Keratinocyte (primary cell): ENCODE results near the gene PTPN2. TPM values are rescaled to one million over a fixed set of nuclear protein-coding genes. Genes with fewer than 3 reads are reported as not detected.
A peak's percentile ranks its signal among the peaks of the same experiment; 100 is the strongest.

Experiments used
- DNase-seq: peaks from one replicate; pipeline ENCODE4 v3.0.0-alpha.2; 2011; ENCODE audit warnings: low read depth, missing footprints, low spot score
- FAIRE-seq: peaks from 2 replicates; lab custom pipeline; 2011; peaks lifted over from hg19 to GRCh38; lab: Jason Lieb, UNC
- H2AFZ ChIP-seq: 2 replicates; pipeline ENCODE4 v1.6.0; 2012; ENCODE audit warnings: low read length, control low read depth, inconsistent platforms; ENCODE audit not compliant: control insufficient read depth
- H3K27ac ChIP-seq: 2 replicates; pipeline ENCODE4 v1.5.1; 2011; ENCODE audit warnings: low read length; ENCODE audit not compliant: control insufficient read depth, insufficient read depth
- H3K27me3 ChIP-seq: 3 replicates; pipeline ENCODE4 v1.6.0; 2011; ENCODE audit warnings: low read length; ENCODE audit not compliant: control insufficient read depth, insufficient read depth; ENCODE audit errors: extremely low read depth
- H3K36me3 ChIP-seq, 2 experiments: 2 replicates in 1 of 2; 3 replicates in 1 of 2; pipeline ENCODE4 v1.5.1; 2011; ENCODE audit warnings: low read length in 2 of 2, mild to moderate bottlenecking in 1 of 2; ENCODE audit not compliant: control insufficient read depth in 2 of 2, insufficient read depth in 2 of 2; ENCODE audit errors: extremely low read depth in 1 of 2
- H3K4me1 ChIP-seq: 3 replicates; pipeline ENCODE4 v1.5.1; 2011; ENCODE audit warnings: low read length; ENCODE audit not compliant: control insufficient read depth, insufficient read depth; ENCODE audit errors: extremely low read depth
- H3K4me2 ChIP-seq: 3 replicates; pipeline ENCODE4 v1.6.0; 2011; ENCODE audit warnings: low read depth, low read length; ENCODE audit not compliant: control insufficient read depth, insufficient read depth; ENCODE audit errors: extremely low read depth
- H3K4me3 ChIP-seq, 3 experiments: fragments of 200-600 bp in 1 of 3; sonication (generic) in 1 of 3; 2 replicates in 2 of 3; 3 replicates in 1 of 3; pipeline ENCODE4 v1.5.1; 2011 to 2016; ENCODE audit warnings: low read length in 3 of 3, mild to moderate bottlenecking in 3 of 3, control low read depth in 2 of 3, inconsistent platforms in 1 of 3, low read depth in 1 of 3, mixed read lengths in 1 of 3, mixed run types in 1 of 3, moderate library complexity in 1 of 3; ENCODE audit not compliant: control insufficient read depth in 2 of 3, insufficient read depth in 2 of 3; ENCODE audit errors: extremely low read depth in 1 of 3
- H3K79me2 ChIP-seq: 2 replicates; pipeline ENCODE4 v1.6.0; 2012; ENCODE audit warnings: low read length; ENCODE audit not compliant: control insufficient read depth, insufficient read depth
- H3K9ac ChIP-seq: 3 replicates; pipeline ENCODE4 v1.6.0; 2011; ENCODE audit warnings: low read length; ENCODE audit not compliant: control insufficient read depth, insufficient read depth; ENCODE audit errors: extremely low read depth
- H3K9me1 ChIP-seq: 3 replicates; pipeline ENCODE4 v1.6.0; 2011; ENCODE audit warnings: low read length; ENCODE audit not compliant: control insufficient read depth, insufficient read depth; ENCODE audit errors: extremely low read depth
- H3K9me3 ChIP-seq: 2 replicates; pipeline ENCODE4 v1.5.1; 2012; ENCODE audit warnings: low read depth, low read length; ENCODE audit not compliant: control insufficient read depth
- H4K20me1 ChIP-seq: 3 replicates; pipeline ENCODE4 v1.6.0; 2011; ENCODE audit warnings: low read length; ENCODE audit not compliant: control insufficient read depth, insufficient read depth; ENCODE audit errors: extremely low read depth
- CTCF ChIP-seq, 3 experiments: IDR thresholded peaks in 1 of 3; conservative IDR thresholded peaks in 1 of 3; optimal IDR thresholded peaks in 1 of 3; 2 replicates in 2 of 3; 3 replicates in 1 of 3; pipeline versions ENCODE3 to v1.5.1; 2011; ENCODE audit warnings: low read length in 3 of 3, mild to moderate bottlenecking in 3 of 3, moderate library complexity in 2 of 3, control low read depth in 1 of 3, inconsistent platforms in 1 of 3; ENCODE audit not compliant: insufficient read depth in 2 of 3; ENCODE audit errors: extremely low read depth in 1 of 3
- EZH2 ChIP-seq: IDR thresholded peaks from one replicate; pipeline ENCODE4 v1.6.1; 2012; ENCODE audit warnings: inconsistent platforms, mild to moderate bottlenecking, low read length, moderate library complexity
- dilution Hi-C: fragments of 300-500 bp; cut with MboI; formaldehyde crosslinking; loops from one replicate; pipeline ENCODE4 v1.7.0; 2020; ENCODE audit warnings: low sequenced_read_pairs; ENCODE audit not compliant: extremely low pct_ligation_motif_present
- polyA plus RNA-seq, 5 experiments: library from polyadenylated mRNA; depleted of rRNA in 3 of 5; stranded (reverse) in 3 of 5; stranded (forward) in 1 of 5; unstranded in 1 of 5; fragments of >200 nt; gene quantifications; 1 replicate in 1 of 5; 2 replicates in 3 of 5; 3 replicates in 1 of 5; pipeline versions ENCODE4 v1.2.1 to v1.2.3, GENCODE V29; 2011 to 2012; ENCODE audit warnings: missing spikeins in 2 of 5, low read depth in 1 of 5, low replicate concordance in 1 of 5

The PTPN2 gene
- polyA plus RNA-seq, 1 donor (not counting 4 experiments of a cell fraction or from before 2014, with no cell fraction given): 39.9 TPM

- H3K79me2 ChIP-seq: peaks cover 19% of the 10 kb centered on the region
- H3K4me3 ChIP-seq: no peak overlapping the region
- FAIRE-seq (no peak), DNase-seq (no peak)
- H3K9me3 ChIP-seq: no peaks in the 10 kb centered on the region
- TF ChIP-seq EZH2 (no peak), CTCF (optimal IDR thresholded peaks at IDR 0.05 in 1 of 3, IDR thresholded peaks at IDR 0.05 in 1 of 3, conservative IDR thresholded peaks at IDR 0.05 in 1 of 3; ENCODE audit: extremely low read depth in 1 of 3, insufficient read depth in 2 of 3, low read length in 3 of 3) (peak; percentile 56 to 64 (median 57))
- no peak overlapping the region for H3K27ac ChIP-seq
- no peaks in the 10 kb centered on the region for H3K27me3 ChIP-seq
- H3K9me1 ChIP-seq: no peaks in the 10 kb centered on the region
- H3K4me2 ChIP-seq: no peak overlapping the region
- H3K9ac ChIP-seq: no peak overlapping the region
- peaks cover 10% of the 10 kb centered on the region for H3K4me1 ChIP-seq
- dilution Hi-C loops: no loop called here
- H4K20me1 ChIP-seq: no peaks in the 10 kb centered on the region
- no peak overlapping the region for H2AFZ ChIP-seq
- no peaks in the 10 kb centered on the region for H3K36me3 ChIP-seq
Measured at GRCh38 chr18:12886498-12887126, 2.6 kb upstream of the PTPN2 start.

DNA sequence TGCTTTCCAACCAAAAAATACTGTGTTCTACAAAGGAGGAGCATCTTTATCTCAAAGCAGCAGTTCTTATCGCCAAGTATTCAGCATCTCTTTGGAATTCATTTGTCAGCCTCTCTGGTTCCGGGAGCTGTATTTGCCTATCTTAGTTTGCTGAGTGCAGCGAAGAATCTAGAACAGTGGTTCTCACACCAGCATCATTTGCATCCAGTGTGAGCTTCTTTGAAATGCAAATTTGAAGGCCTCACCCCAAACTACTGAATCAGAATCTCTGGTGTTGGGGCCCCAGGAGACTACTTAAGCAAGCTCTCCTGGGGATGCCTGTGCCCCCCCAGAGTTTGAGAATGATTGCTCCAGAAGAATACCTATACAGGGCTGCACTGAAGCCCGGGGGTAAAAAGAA, 1.5 kb upstream of the PTPN2 start:
- Histone ChIP-seq H3K9me1 (no peaks in the 10 kb centered on the region), H3K4me1 (peaks cover 12% of the 10 kb centered on the region), H3K4me2 (no peak overlapping the region), H3K9ac (peak overlapping the region; percentile 5), H4K20me1 (no peaks in the 10 kb centered on the region), H3K79me2 (peaks cover 30% of the 10 kb centered on the region), H2AFZ (no peak overlapping the region), H3K36me3 (no peaks in the 10 kb centered on the region), H3K4me3 (no peak overlapping the region), H3K27ac (no peak overlapping the region), H3K27me3 (no peaks in the 10 kb centered on the region), H3K9me3 (no peaks in the 10 kb centered on the region)
- dilution Hi-C loops: no loop called here
- DNase-seq (no peak), FAIRE-seq (no peak)
- TF ChIP-seq CTCF (optimal IDR thresholded peaks at IDR 0.05 in 1 of 3, IDR thresholded peaks at IDR 0.05 in 1 of 3, conservative IDR thresholded peaks at IDR 0.05 in 1 of 3; ENCODE audit: extremely low read depth in 1 of 3, insufficient read depth in 2 of 3, low read length in 3 of 3) (no peak), EZH2 (no peak)
